Measurements from ENCODE around the gene CUX1. TPM values are rescaled to one million over a fixed set of nuclear protein-coding genes. Genes with fewer than 3 reads are reported as not detected.

The CUX1 gene
- total and polyA plus RNA-seq, 2 of the 13 experiments (the other 11 are each of a cell fraction or from before 2014, with no cell fraction given) = 13.7 to 14.9 TPM

DNA sequence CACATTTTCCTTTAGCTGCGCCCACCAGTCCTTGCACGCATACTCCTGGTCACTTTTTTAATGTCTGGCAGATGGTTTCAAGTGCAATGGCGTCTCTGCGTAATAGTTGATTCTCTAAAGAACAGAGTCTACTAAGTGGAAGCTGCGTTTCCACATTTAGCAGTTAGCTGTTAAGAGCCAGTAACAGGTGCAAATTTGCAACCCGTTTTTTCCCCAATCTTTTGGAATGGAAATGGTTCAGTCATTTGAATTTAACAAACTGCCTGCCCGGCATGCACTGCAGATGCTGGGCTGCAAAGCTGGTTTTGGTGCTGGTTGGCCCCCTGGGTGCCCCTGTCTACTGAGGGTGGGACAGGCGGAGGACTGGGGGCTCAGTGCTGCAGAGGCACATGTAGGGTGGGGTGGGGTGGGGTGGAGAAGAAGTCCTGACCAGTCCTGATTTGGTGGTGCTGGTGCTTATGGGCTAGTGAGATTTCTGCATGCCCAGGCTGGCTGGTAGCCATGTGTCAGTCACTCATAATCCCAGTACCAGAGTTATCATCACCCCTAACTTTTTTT is 43.9 kb downstream of the CUX1 start (continued):
- TF ChIP-seq, protein P1, sequence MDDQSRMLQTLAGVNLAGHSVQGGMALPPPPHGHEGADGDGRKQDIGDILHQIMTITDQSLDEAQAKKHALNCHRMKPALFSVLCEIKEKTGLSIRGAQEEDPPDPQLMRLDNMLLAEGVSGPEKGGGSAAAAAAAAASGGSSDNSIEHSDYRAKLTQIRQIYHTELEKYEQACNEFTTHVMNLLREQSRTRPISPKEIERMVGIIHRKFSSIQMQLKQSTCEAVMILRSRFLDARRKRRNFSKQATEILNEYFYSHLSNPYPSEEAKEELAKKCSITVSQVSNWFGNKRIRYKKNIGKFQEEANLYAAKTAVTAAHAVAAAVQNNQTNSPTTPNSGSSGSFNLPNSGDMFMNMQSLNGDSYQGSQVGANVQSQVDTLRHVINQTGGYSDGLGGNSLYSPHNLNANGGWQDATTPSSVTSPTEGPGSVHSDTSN (CRISPR knock-in tag; IDR thresholded peaks at IDR 0.05; ENCODE audit: borderline replicate concordance) = no peak
- no peak for TF ChIP-seq HMG20A (CRISPR knock-in tag; IDR thresholded peaks at IDR 0.05; ENCODE audit: borderline replicate concordance)
- no peak for TF ChIP-seq HMG20B (CRISPR knock-in tag; conservative IDR thresholded peaks at IDR 0.05)

DNA sequence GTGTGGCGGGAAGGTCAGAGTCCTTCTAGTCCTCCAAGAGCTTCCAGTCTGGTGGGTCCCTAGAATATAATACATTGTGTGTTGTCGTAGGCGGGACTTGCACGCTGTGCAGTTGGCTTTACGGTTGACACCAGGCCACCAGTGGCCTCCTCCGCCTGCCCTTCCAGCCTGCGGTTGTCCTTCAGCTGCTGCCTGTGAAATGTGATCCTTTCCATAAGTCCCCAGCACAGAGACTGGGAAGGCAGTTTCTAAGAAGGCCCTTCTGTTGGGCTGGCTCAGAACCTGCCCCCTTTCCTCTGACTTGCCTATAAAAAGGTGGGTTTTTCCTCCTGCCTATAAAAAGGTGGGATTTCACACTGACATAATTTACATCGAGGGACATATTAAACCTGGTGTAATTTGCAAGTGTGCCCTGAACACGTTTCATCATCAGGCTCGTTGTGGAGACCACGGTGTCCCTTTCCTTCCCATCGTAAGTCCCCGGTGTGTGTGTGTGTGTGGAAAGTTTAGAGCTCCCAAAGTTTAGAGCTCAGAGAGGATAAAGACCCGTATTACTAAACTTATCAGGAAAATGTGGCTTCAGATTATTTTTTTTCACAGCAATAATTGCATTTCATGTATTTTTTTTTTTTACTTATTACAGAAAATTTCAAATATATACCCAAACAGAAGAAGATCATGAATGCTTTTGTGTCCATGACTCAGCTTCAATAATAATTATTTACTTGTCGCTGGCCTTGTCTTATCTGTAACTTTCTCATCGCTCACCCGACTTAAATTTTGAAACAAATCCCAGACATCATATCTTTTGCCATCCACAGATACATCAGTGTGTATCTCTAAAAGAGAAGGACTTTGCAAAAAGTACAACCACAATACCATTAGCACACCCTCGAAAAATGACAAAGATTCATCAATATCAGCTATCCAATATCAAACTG is 45.1 kb downstream of the CUX1 start:
- Histone ChIP-seq H3K36me3 (replicated peaks in 1 of 2; ENCODE audit: control insufficient read depth in 1 of 2, insufficient read depth in 2 of 2, low read length in 2 of 2) (0 out of 5 replicates have a peak, but pooled peaks cover 0 to 4% of the 10 kb centered on the region in 2 experiments), H3K4me1 (ENCODE audit: insufficient read depth, low read length) (peaks cover 87% of the 10 kb centered on the region), H3K27me3 (ENCODE audit: control insufficient read depth in 1 of 2, insufficient read depth in 2 of 2, low read length in 2 of 2) (no peaks in the 10 kb centered on the region), H4K20me1 (ENCODE audit: insufficient read depth, low read length) (peaks cover 34% of the 10 kb centered on the region), H3K9ac (ENCODE audit: insufficient read depth, low read depth, low read length) (no peak overlapping the region; the same call in 1 of the 2 replicates), H2AFZ (ENCODE audit: low read length) (no peak overlapping the region), H3K27ac (ENCODE audit: extremely low read length, insufficient read depth, low read length) (peak overlapping the region; percentile 50), H3K79me2 (ENCODE audit: insufficient read depth, low read length) (peaks cover 69% of the 10 kb centered on the region), H3K4me3 (replicated peaks in 1 of 3; ENCODE audit: insufficient read depth in 1 of 3, low read depth in 2 of 3, low read length in 3 of 3) (no peak overlapping the region), H3K4me2 (ENCODE audit: low read depth, low read length) (peak overlapping the region; percentile 46; the same call in 1 of the 2 replicates), H3K9me3 (ENCODE audit: low read length) (no peaks in the 10 kb centered on the region)
- 60% methylated on average over 15 of the region's 18 CpGs for WGBS (ENCODE audit: low lambda C conversion rate)
- in situ Hi-C loops (cut with HindIII; ENCODE audit: extremely low pct_ligation_motif_present, low pct_unique_long_range_greater_than_20kb) = no loop called here
- FAIRE-seq (peak; percentile 60), ATAC-seq (peak; percentile 86), DNase-seq (ENCODE audit: low spot score) (peak; percentile 77)
- CTCF ChIA-PET (ENCODE audit: low intra/inter-chr PET ratio, low total read pairs) = no interaction called here
- POLR2A ChIA-PET = no interaction called here
- intact Hi-C loops (cut with micrococcal nuclease; ENCODE audit: unreplicated experiment) = no loop called here
- BruUV-seq (replicated peaks) = no TSS peak
- TF ChIP-seq GATAD2A (CRISPR knock-in tag; IDR thresholded peaks at IDR 0.05) = peak; percentile 63
- TF ChIP-seq ZFX (CRISPR knock-in tag; IDR thresholded peaks at IDR 0.05; ENCODE audit: low read depth) = peak; percentile 58
- TF ChIP-seq, protein P2, sequence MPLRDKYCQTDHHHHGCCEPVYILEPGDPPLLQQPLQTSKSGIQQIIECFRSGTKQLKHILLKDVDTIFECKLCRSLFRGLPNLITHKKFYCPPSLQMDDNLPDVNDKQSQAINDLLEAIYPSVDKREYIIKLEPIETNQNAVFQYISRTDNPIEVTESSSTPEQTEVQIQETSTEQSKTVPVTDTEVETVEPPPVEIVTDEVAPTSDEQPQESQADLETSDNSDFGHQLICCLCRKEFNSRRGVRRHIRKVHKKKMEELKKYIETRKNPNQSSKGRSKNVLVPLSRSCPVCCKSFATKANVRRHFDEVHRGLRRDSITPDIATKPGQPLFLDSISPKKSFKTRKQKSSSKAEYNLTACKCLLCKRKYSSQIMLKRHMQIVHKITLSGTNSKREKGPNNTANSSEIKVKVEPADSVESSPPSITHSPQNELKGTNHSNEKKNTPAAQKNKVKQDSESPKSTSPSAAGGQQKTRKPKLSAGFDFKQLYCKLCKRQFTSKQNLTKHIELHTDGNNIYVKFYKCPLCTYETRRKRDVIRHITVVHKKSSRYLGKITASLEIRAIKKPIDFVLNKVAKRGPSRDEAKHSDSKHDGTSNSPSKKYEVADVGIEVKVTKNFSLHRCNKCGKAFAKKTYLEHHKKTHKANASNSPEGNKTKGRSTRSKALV (CRISPR knock-in tag; IDR thresholded peaks at IDR 0.05) = peak; percentile 58; the same call in 1 of the 2 replicates
- TF ChIP-seq ZNF768 (CRISPR knock-in tag; IDR thresholded peaks at IDR 0.05) = peak; percentile 42
- peak; percentile 23; the same call in 1 of the 2 replicates for TF ChIP-seq ZSCAN31 (CRISPR knock-in tag; IDR thresholded peaks at IDR 0.05; ENCODE audit: low read depth)
- TF ChIP-seq, protein P3, sequence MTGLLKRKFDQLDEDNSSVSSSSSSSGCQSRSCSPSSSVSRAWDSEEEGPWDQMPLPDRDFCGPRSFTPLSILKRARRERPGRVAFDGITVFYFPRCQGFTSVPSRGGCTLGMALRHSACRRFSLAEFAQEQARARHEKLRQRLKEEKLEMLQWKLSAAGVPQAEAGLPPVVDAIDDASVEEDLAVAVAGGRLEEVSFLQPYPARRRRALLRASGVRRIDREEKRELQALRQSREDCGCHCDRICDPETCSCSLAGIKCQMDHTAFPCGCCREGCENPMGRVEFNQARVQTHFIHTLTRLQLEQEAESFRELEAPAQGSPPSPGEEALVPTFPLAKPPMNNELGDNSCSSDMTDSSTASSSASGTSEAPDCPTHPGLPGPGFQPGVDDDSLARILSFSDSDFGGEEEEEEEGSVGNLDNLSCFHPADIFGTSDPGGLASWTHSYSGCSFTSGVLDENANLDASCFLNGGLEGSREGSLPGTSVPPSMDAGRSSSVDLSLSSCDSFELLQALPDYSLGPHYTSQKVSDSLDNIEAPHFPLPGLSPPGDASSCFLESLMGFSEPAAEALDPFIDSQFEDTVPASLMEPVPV (CRISPR knock-in tag; IDR thresholded peaks at IDR 0.05) = 0 out of 2 replicates have a peak, but pooled peaks have one; percentile 37
- TF ChIP-seq, protein P4, sequence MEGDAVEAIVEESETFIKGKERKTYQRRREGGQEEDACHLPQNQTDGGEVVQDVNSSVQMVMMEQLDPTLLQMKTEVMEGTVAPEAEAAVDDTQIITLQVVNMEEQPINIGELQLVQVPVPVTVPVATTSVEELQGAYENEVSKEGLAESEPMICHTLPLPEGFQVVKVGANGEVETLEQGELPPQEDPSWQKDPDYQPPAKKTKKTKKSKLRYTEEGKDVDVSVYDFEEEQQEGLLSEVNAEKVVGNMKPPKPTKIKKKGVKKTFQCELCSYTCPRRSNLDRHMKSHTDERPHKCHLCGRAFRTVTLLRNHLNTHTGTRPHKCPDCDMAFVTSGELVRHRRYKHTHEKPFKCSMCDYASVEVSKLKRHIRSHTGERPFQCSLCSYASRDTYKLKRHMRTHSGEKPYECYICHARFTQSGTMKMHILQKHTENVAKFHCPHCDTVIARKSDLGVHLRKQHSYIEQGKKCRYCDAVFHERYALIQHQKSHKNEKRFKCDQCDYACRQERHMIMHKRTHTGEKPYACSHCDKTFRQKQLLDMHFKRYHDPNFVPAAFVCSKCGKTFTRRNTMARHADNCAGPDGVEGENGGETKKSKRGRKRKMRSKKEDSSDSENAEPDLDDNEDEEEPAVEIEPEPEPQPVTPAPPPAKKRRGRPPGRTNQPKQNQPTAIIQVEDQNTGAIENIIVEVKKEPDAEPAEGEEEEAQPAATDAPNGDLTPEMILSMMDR (CRISPR knock-in tag; IDR thresholded peaks at IDR 0.05) = 0 out of 2 replicates have a peak, but pooled peaks have one; percentile 10
- TF ChIP-seq MEF2D (CRISPR knock-in tag; IDR thresholded peaks at IDR 0.05) = no peak
- TF ChIP-seq ZNF782 (CRISPR knock-in tag; IDR thresholded peaks at IDR 0.05; ENCODE audit: borderline replicate concordance) = peak; percentile 29; the same call in 1 of the 2 replicates
- no peak for TF ChIP-seq SOX13 (IDR thresholded peaks at IDR 0.05)
- peak in 1 of 2 experiments; percentile 57; a peak in 1 of 4 replicates for TF ChIP-seq SOX13 (CRISPR knock-in tag; conservative IDR thresholded peaks at IDR 0.05 in 1 of 2, IDR thresholded peaks at IDR 0.05 in 1 of 2)
